Glutamatergic neuron (in vitro differentiated cells): ENCODE results near the gene DOCK1. TPM values are rescaled to one million over a fixed set of nuclear protein-coding genes. Genes with fewer than 3 reads are reported as not detected.

ENCODE experiments used
- DNase-seq: peaks from one replicate; pipeline ENCODE4 v3.0.0; 2022
- H3K27ac Mint-ChIP-seq: one replicate; pipeline ENCODE4 v1.8.0; 2020; ENCODE audit warnings: mild to moderate bottlenecking, mixed read lengths, inconsistent platforms; ENCODE audit not compliant: unreplicated experiment
- H3K27me3 Mint-ChIP-seq: one replicate; pipeline ENCODE4 v1.8.0; 2020; ENCODE audit warnings: mild to moderate bottlenecking, moderate library complexity, mixed read lengths, inconsistent platforms; ENCODE audit not compliant: unreplicated experiment
- H3K36me3 Mint-ChIP-seq: one replicate; pipeline ENCODE4 v1.8.0; 2020; ENCODE audit warnings: mild to moderate bottlenecking, mixed read lengths, inconsistent platforms; ENCODE audit not compliant: unreplicated experiment
- H3K4me1 Mint-ChIP-seq: one replicate; pipeline ENCODE4 v1.8.0; 2020; ENCODE audit warnings: mild to moderate bottlenecking, low read depth, mixed read lengths, inconsistent platforms; ENCODE audit not compliant: unreplicated experiment
- H3K4me3 Mint-ChIP-seq: one replicate; pipeline ENCODE4 v1.8.0; 2020; ENCODE audit warnings: mild to moderate bottlenecking, mixed read lengths, inconsistent platforms; ENCODE audit not compliant: unreplicated experiment
- H3K9me3 Mint-ChIP-seq: one replicate; pipeline ENCODE4 v1.8.0; 2020; ENCODE audit warnings: mild to moderate bottlenecking, moderate library complexity, mixed read lengths, inconsistent platforms; ENCODE audit not compliant: unreplicated experiment
- CTCF ChIP-seq: fragments of 200-600 bp; sonication (generic); IDR thresholded peaks from one replicate; pipeline ENCODE4 v1.5.0; 2021; ENCODE audit not compliant: partially characterized antibody, unreplicated experiment
- total RNA-seq: library from RNA; stranded (reverse); fragmentation: NEBNext Ultra II Directional; extraction: Animal tissue kit (Norgen Biotek cat#: 25700); gene quantifications from one replicate; pipeline ENCODE4 v1.2.1, GENCODE V29; 2021; ENCODE audit not compliant: unreplicated experiment

DOCK1 gene
- total RNA-seq, 1 donor from 2014 or later, result 19.7 TPM

GRCh38 chr10:127364034-127364433 lies 458.8 kb downstream of the DOCK1 start:
- DNase-seq, result no peak
- no peaks in the 10 kb centered on the region for H3K36me3 Mint-ChIP-seq
- H3K4me1 Mint-ChIP-seq, result peaks cover 12% of the 10 kb centered on the region
- H3K4me3 Mint-ChIP-seq, result no peak overlapping the region
- no peak overlapping the region for H3K27ac Mint-ChIP-seq
- TF ChIP-seq CTCF, result no peak
- no peaks in the 10 kb centered on the region for H3K9me3 Mint-ChIP-seq
- H3K27me3 Mint-ChIP-seq, result no peaks in the 10 kb centered on the region

- Mint-ChIP-seq H3K4me3 (no peak overlapping the region), H3K27me3 (no peaks in the 10 kb centered on the region), H3K9me3 (no peaks in the 10 kb centered on the region), H3K36me3 (no peaks in the 10 kb centered on the region), H3K27ac (peak overlapping the region; percentile 29), H3K4me1 (peaks cover 20% of the 10 kb centered on the region)
- no peak for DNase-seq
- TF ChIP-seq CTCF, result no peak
These were observed 462.9 kb downstream of the DOCK1 start for GRCh38 chr10:127368101-127368500.

GRCh38 chr10:127368929-127369328 lies 463.7 kb downstream of the DOCK1 start:
- Mint-ChIP-seq H3K4me3 (no peak overlapping the region), H3K27ac (no peak overlapping the region), H3K9me3 (no peaks in the 10 kb centered on the region), H3K27me3 (no peaks in the 10 kb centered on the region), H3K36me3 (no peaks in the 10 kb centered on the region), H3K4me1 (peaks cover 20% of the 10 kb centered on the region)
- no peak for TF ChIP-seq CTCF
- no peak for DNase-seq

GRCh38 chr10:127370601-127371000 lies 465.4 kb downstream of the DOCK1 start:
- peaks cover 21% of the 10 kb centered on the region for H3K4me1 Mint-ChIP-seq
- H3K27ac Mint-ChIP-seq, result no peak overlapping the region
- no peak overlapping the region for H3K4me3 Mint-ChIP-seq
- H3K9me3 Mint-ChIP-seq, result no peaks in the 10 kb centered on the region
- no peaks in the 10 kb centered on the region for H3K36me3 Mint-ChIP-seq
- no peak for TF ChIP-seq CTCF
- no peak for DNase-seq
- peaks cover 2% of the 10 kb centered on the region for H3K27me3 Mint-ChIP-seq

- peaks cover 23% of the 10 kb centered on the region for H3K4me1 Mint-ChIP-seq
- no peaks in the 10 kb centered on the region for H3K36me3 Mint-ChIP-seq
- DNase-seq, result no peak
- H3K9me3 Mint-ChIP-seq, result no peaks in the 10 kb centered on the region
- no peak for TF ChIP-seq CTCF
- H3K27me3 Mint-ChIP-seq, result peaks cover 2% of the 10 kb centered on the region
- no peak overlapping the region for H3K4me3 Mint-ChIP-seq
- H3K27ac Mint-ChIP-seq, result peak overlapping the region; percentile 31
These were observed 467.1 kb downstream of the DOCK1 start for GRCh38 chr10:127372361-127372760.
